ENCODE measurements around the gene HPS6.
A peak's percentile ranks its signal among the peaks of the same experiment; 100 is the strongest.

HPS6 gene

GRCh38 chr10:102064868-102065560 is at the start of gene HPS6:
TSS of gene HPS6 (plus strand) at chr10:102065349. CDS start at chr10:102065475, 126 bp downstream.
- TF ChIP-seq GATA3 (IDR thresholded peaks at IDR 0.05; ENCODE audit: low read depth, low read length): no peak
- TF ChIP-seq GATA2 (IDR thresholded peaks at IDR 0.05; ENCODE audit: low read depth, low read length): peak; percentile 24; the same call in 1 of the 2 replicates

GRCh38 chr10:102016416-102016815 is 48.7 kb upstream of the HPS6 start:
- TF ChIP-seq GATA3 (IDR thresholded peaks at IDR 0.05; ENCODE audit: low read depth, low read length): no peak
- no peak for TF ChIP-seq GATA2 (IDR thresholded peaks at IDR 0.05; ENCODE audit: low read depth, low read length)

- TF ChIP-seq GATA2 (IDR thresholded peaks at IDR 0.05; ENCODE audit: low read depth, low read length) (no peak), GATA3 (IDR thresholded peaks at IDR 0.05; ENCODE audit: low read depth, low read length) (no peak)
These were observed 47.9 kb upstream of the HPS6 start for GRCh38 chr10:102017295-102017694.

- no peak for TF ChIP-seq GATA2 (IDR thresholded peaks at IDR 0.05; ENCODE audit: low read depth, low read length)
These were observed 44.2 kb upstream of the HPS6 start for GRCh38 chr10:102020938-102021337.

- no peak for TF ChIP-seq GATA3 (IDR thresholded peaks at IDR 0.05; ENCODE audit: low read depth, low read length)
- no peak for TF ChIP-seq GATA2 (IDR thresholded peaks at IDR 0.05; ENCODE audit: low read depth, low read length)
These were observed 40.4 kb upstream of the HPS6 start for GRCh38 chr10:102024799-102025198.

GRCh38 chr10:102027261-102027660 is 37.9 kb upstream of the HPS6 start:
- no peak for TF ChIP-seq GATA2 (IDR thresholded peaks at IDR 0.05; ENCODE audit: low read depth, low read length)
- no peak for TF ChIP-seq GATA3 (IDR thresholded peaks at IDR 0.05; ENCODE audit: low read depth, low read length)

- no peak for TF ChIP-seq GATA3 (IDR thresholded peaks at IDR 0.05; ENCODE audit: low read depth, low read length)
- no peak for TF ChIP-seq GATA2 (IDR thresholded peaks at IDR 0.05; ENCODE audit: low read depth, low read length)
These were observed 31.4 kb upstream of the HPS6 start for GRCh38 chr10:102033787-102034186.

- TF ChIP-seq GATA2 (IDR thresholded peaks at IDR 0.05; ENCODE audit: low read depth, low read length) (no peak), GATA3 (IDR thresholded peaks at IDR 0.05; ENCODE audit: low read depth, low read length) (no peak)
These were observed 26.7 kb upstream of the HPS6 start for GRCh38 chr10:102038410-102038809.

- TF ChIP-seq GATA2 (IDR thresholded peaks at IDR 0.05; ENCODE audit: low read depth, low read length) (no peak), GATA3 (IDR thresholded peaks at IDR 0.05; ENCODE audit: low read depth, low read length) (no peak)
These were observed 24.7 kb upstream of the HPS6 start for GRCh38 chr10:102040305-102041050.

- TF ChIP-seq GATA2 (IDR thresholded peaks at IDR 0.05; ENCODE audit: low read depth, low read length) (no peak), GATA3 (IDR thresholded peaks at IDR 0.05; ENCODE audit: low read depth, low read length) (no peak)
These were observed 19.9 kb upstream of the HPS6 start for GRCh38 chr10:102045292-102045691.

- TF ChIP-seq GATA3 (IDR thresholded peaks at IDR 0.05; ENCODE audit: low read depth, low read length) (no peak), GATA2 (IDR thresholded peaks at IDR 0.05; ENCODE audit: low read depth, low read length) (no peak)
These were observed 19.1 kb upstream of the HPS6 start for GRCh38 chr10:102046095-102046494.

GRCh38 chr10:102055647-102056419 is 9.3 kb upstream of the HPS6 start, which contains the start of gene ARMH3:
TSS of gene ARMH3 (minus strand) at chr10:102056173. CDS start at chr10:102040114, 16,059 bp downstream.
- TF ChIP-seq GATA3 (IDR thresholded peaks at IDR 0.05; ENCODE audit: low read depth, low read length) (no peak), GATA2 (IDR thresholded peaks at IDR 0.05; ENCODE audit: low read depth, low read length) (no peak)

- no peak for TF ChIP-seq GATA2 (IDR thresholded peaks at IDR 0.05; ENCODE audit: low read depth, low read length)
- no peak for TF ChIP-seq GATA3 (IDR thresholded peaks at IDR 0.05; ENCODE audit: low read depth, low read length)
These were observed 5.2 kb upstream of the HPS6 start for GRCh38 chr10:102059987-102060386.

GRCh38 chr10:102064503-102064867 is 664 bp upstream of the HPS6 start:
- TF ChIP-seq GATA3 (IDR thresholded peaks at IDR 0.05; ENCODE audit: low read depth, low read length): no peak
- no peak for TF ChIP-seq GATA2 (IDR thresholded peaks at IDR 0.05; ENCODE audit: low read depth, low read length)
